ENCODE data around the gene NAPB. TPM values are rescaled to one million over a fixed set of nuclear protein-coding genes. Genes with fewer than 3 reads are reported as not detected.

NAPB gene
- total RNA-seq, 1 donor from 2014 or later, result 13.1 TPM

GRCh38 chr20:23449421-23449820 lies 28.1 kb upstream of the NAPB start:
- Histone ChIP-seq H3K4me2 (ENCODE audit: low read length) (no peak overlapping the region), H3K9me3 (ENCODE audit: insufficient read depth, low read depth, low read length) (no peaks in the 10 kb centered on the region), H3K4me1 (ENCODE audit: insufficient read depth, low read length) (peaks cover 14% of the 10 kb centered on the region), H3K27ac (ENCODE audit: low read depth, low read length) (no peak overlapping the region), H3K9ac (ENCODE audit: low read length) (no peak overlapping the region), H2AFZ (ENCODE audit: low read depth, low read length) (no peak overlapping the region), H3K4me3 (ENCODE audit: insufficient read depth, low read depth, low read length) (no peak overlapping the region), H4K20me1 (ENCODE audit: insufficient read depth, low read length) (no peaks in the 10 kb centered on the region), H3K79me2 (ENCODE audit: insufficient read depth, low read length) (no peaks in the 10 kb centered on the region), H3K36me3 (ENCODE audit: insufficient read depth, low read length) (no peaks in the 10 kb centered on the region), H3K27me3 (ENCODE audit: insufficient read depth, low read length) (no peaks in the 10 kb centered on the region)
- H3K36me3 Mint-ChIP-seq (ENCODE audit: low read depth, unreplicated experiment), result no peaks in the 10 kb centered on the region
- TF ChIP-seq CTCF (IDR thresholded peaks at IDR 0.05; ENCODE audit: insufficient read depth, low read depth, low read length) (no peak), EZH2 (IDR thresholded peaks at IDR 0.05; ENCODE audit: insufficient read depth, low read length) (no peak)
- peaks cover 4% of the 10 kb centered on the region for H3K27me3 Mint-ChIP-seq (ENCODE audit: low read depth, unreplicated experiment)
- no peak for FAIRE-seq
- no peak for DNase-seq (ENCODE audit: low read depth)
- H3K4me1 Mint-ChIP-seq (ENCODE audit: low read depth, unreplicated experiment), result peaks cover 18% of the 10 kb centered on the region
- no peak overlapping the region for H3K27ac Mint-ChIP-seq (ENCODE audit: unreplicated experiment)
- H3K4me3 Mint-ChIP-seq (ENCODE audit: unreplicated experiment), result no peak overlapping the region
- H3K9me3 Mint-ChIP-seq (ENCODE audit: unreplicated experiment), result no peaks in the 10 kb centered on the region

- Histone ChIP-seq H4K20me1 (ENCODE audit: insufficient read depth, low read length) (no peaks in the 10 kb centered on the region), H3K4me3 (ENCODE audit: insufficient read depth, low read depth, low read length) (no peak overlapping the region), H3K27me3 (ENCODE audit: insufficient read depth, low read length) (no peaks in the 10 kb centered on the region), H3K27ac (ENCODE audit: low read depth, low read length) (no peak overlapping the region), H3K79me2 (ENCODE audit: insufficient read depth, low read length) (no peaks in the 10 kb centered on the region), H2AFZ (ENCODE audit: low read depth, low read length) (no peak overlapping the region), H3K36me3 (ENCODE audit: insufficient read depth, low read length) (no peaks in the 10 kb centered on the region), H3K4me1 (ENCODE audit: insufficient read depth, low read length) (peaks cover 14% of the 10 kb centered on the region), H3K9me3 (ENCODE audit: insufficient read depth, low read depth, low read length) (no peaks in the 10 kb centered on the region), H3K9ac (ENCODE audit: low read length) (no peak overlapping the region), H3K4me2 (ENCODE audit: low read length) (no peak overlapping the region)
- Mint-ChIP-seq H3K4me3 (ENCODE audit: unreplicated experiment) (no peak overlapping the region), H3K36me3 (ENCODE audit: low read depth, unreplicated experiment) (no peaks in the 10 kb centered on the region), H3K27me3 (ENCODE audit: low read depth, unreplicated experiment) (peaks cover 4% of the 10 kb centered on the region), H3K9me3 (ENCODE audit: unreplicated experiment) (no peaks in the 10 kb centered on the region), H3K4me1 (ENCODE audit: low read depth, unreplicated experiment) (peaks cover 18% of the 10 kb centered on the region), H3K27ac (ENCODE audit: unreplicated experiment) (no peak overlapping the region)
- no peak for DNase-seq (ENCODE audit: low read depth)
- TF ChIP-seq EZH2 (IDR thresholded peaks at IDR 0.05; ENCODE audit: insufficient read depth, low read length) (no peak), CTCF (IDR thresholded peaks at IDR 0.05; ENCODE audit: insufficient read depth, low read depth, low read length) (no peak)
- FAIRE-seq, result no peak
Measured at GRCh38 chr20:23448167-23448566, 26.9 kb upstream of the NAPB start.

- Mint-ChIP-seq H3K4me3 (ENCODE audit: unreplicated experiment) (no peak overlapping the region), H3K27me3 (ENCODE audit: low read depth, unreplicated experiment) (peaks cover 6% of the 10 kb centered on the region), H3K9me3 (ENCODE audit: unreplicated experiment) (no peaks in the 10 kb centered on the region), H3K4me1 (ENCODE audit: low read depth, unreplicated experiment) (peaks cover 18% of the 10 kb centered on the region), H3K27ac (ENCODE audit: unreplicated experiment) (no peak overlapping the region), H3K36me3 (ENCODE audit: low read depth, unreplicated experiment) (no peaks in the 10 kb centered on the region)
- no peaks in the 10 kb centered on the region for H3K27me3 ChIP-seq (ENCODE audit: insufficient read depth, low read length)
- DNase-seq (ENCODE audit: low read depth) (peak; percentile 43), FAIRE-seq (no peak)
- TF ChIP-seq CTCF (IDR thresholded peaks at IDR 0.05; ENCODE audit: insufficient read depth, low read depth, low read length) (peak; percentile 58), EZH2 (IDR thresholded peaks at IDR 0.05; ENCODE audit: insufficient read depth, low read length) (no peak)
- no peaks in the 10 kb centered on the region for H3K36me3 ChIP-seq (ENCODE audit: insufficient read depth, low read length)
- H2AFZ ChIP-seq (ENCODE audit: low read depth, low read length), result no peak overlapping the region
- H3K4me3 ChIP-seq (ENCODE audit: insufficient read depth, low read depth, low read length), result no peak overlapping the region
- no peaks in the 10 kb centered on the region for H4K20me1 ChIP-seq (ENCODE audit: insufficient read depth, low read length)
- H3K79me2 ChIP-seq (ENCODE audit: insufficient read depth, low read length), result no peaks in the 10 kb centered on the region
- H3K4me1 ChIP-seq (ENCODE audit: insufficient read depth, low read length), result peaks cover 14% of the 10 kb centered on the region
- no peak overlapping the region for H3K9ac ChIP-seq (ENCODE audit: low read length)
- H3K9me3 ChIP-seq (ENCODE audit: insufficient read depth, low read depth, low read length), result no peaks in the 10 kb centered on the region
- peak overlapping the region; percentile 48 for H3K4me2 ChIP-seq (ENCODE audit: low read length)
- no peak overlapping the region for H3K27ac ChIP-seq (ENCODE audit: low read depth, low read length)
Measured at GRCh38 chr20:23446505-23446904, 25.2 kb upstream of the NAPB start.

Measured in astrocyte (in vitro differentiated cells and primary cell).